IPS DF 6.9 (cell line): ENCODE data around the gene SLC48A1.

Source experiments
- DNase-seq: peaks from one replicate; pipeline ENCODE4 v3.0.0-alpha.2; 2013; ENCODE audit warnings: low read depth, low spot score
- H3K27ac ChIP-seq: one replicate; pipeline ENCODE4 v1.5.1; 2013; ENCODE audit warnings: low read length, control low read depth
- H3K27me3 ChIP-seq: 2 replicates; pipeline ENCODE4 v1.6.1; 2013; ENCODE audit warnings: mild to moderate bottlenecking, low read length; ENCODE audit not compliant: control insufficient read depth, insufficient read depth
- H3K36me3 ChIP-seq: 2 replicates; pipeline ENCODE4 v1.6.1; 2013; ENCODE audit warnings: low read length; ENCODE audit not compliant: control insufficient read depth, insufficient read depth
- H3K4me1 ChIP-seq: 2 replicates; pipeline ENCODE4 v1.6.1; 2013; ENCODE audit warnings: low read length; ENCODE audit not compliant: control insufficient read depth, insufficient read depth
- H3K4me3 ChIP-seq: 2 replicates; pipeline ENCODE4 v1.5.1; 2013; ENCODE audit warnings: mild to moderate bottlenecking, low read length
- H3K9me3 ChIP-seq: 2 replicates; pipeline ENCODE4 v1.6.1; 2013; ENCODE audit warnings: low read length, inconsistent platforms; ENCODE audit not compliant: control insufficient read depth, insufficient read depth
- WGBS: extraction: QIAGEN DNeasy Blood & Tissue Kit; methylation state at CpG from one replicate; pipeline ENCODE4 v1.1.7; 2013; ENCODE audit warnings: mixed read lengths, missing lambda C conversion rate; ENCODE audit not compliant: insufficient read length, insufficient coverage; 5-methylcytosine and 5-hydroxymethylcytosine counted together

The SLC48A1 gene

DNA sequence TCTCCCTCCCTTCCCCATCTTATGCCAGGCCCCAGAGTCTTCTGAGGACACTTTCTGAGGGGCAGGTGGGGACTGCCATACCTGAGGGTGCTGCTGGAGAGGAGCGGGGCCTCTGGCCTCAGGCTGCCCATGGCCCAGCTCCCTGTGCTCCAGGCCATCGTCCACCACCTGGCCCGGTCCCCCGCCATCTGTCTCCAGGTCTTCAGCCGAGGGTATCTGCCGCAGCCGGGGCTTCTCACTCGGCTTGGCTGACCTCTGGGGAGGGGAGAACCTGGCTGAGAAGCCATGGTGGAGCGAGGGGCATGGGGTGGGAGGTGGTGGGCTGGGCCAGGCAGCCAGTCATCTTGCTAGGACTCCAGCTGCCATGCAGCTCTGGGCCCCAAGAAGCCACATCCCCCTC, 21.6 kb downstream of the SLC48A1 start:
- WGBS: no CpG with 5 or more reads among the region's 9 CpGs
- no peaks in the 10 kb centered on the region for H3K9me3 ChIP-seq
- H3K36me3 ChIP-seq: peaks cover 47% of the 10 kb centered on the region
- H3K27me3 ChIP-seq: no peaks in the 10 kb centered on the region
- H3K4me3 ChIP-seq: no peak overlapping the region
- no peak overlapping the region for H3K27ac ChIP-seq
- 0 out of 2 replicates have a peak, but pooled peaks cover 2% of the 10 kb centered on the region for H3K4me1 ChIP-seq
- DNase-seq: no peak

DNA sequence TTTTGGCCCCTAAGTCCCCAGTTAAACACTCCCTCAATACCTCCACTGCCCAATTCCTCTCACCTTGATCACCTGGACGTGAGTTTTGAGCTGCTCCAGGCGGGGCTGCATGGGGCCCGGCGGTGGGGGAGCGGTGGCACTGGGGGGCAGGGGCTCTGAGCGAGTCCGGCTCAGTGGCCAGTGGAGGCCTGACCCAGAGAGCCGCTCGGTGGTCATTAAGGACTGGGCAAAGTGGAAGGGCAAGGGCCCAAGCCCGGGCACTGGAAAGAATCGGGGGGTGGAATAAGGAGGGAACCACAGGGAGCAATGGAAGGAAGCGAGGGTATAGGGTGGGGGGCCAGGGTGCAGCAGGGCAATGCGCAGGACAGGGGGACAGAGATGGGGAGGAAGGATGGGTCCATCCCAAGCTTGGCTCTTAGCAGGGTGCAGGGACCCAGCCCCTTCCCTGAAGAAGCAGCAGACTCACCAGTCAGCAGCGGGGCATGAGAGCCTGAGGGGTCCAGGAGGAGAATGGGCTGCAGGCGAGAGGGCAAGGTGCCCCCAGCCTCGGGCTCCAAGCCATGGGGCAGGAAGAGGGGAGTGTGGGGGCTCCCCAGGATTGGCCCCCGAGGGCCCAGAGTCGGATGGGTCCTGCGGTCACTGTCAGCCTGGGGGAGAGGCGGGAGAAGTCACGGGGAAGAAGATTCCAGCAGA, 22.2 kb downstream of the SLC48A1 start:
- no CpG with 5 or more reads among the region's 21 CpGs for WGBS
- Histone ChIP-seq H3K27ac (no peak overlapping the region), H3K9me3 (no peaks in the 10 kb centered on the region), H3K36me3 (peaks cover 43% of the 10 kb centered on the region), H3K27me3 (no peaks in the 10 kb centered on the region), H3K4me3 (no peak overlapping the region), H3K4me1 (0 out of 2 replicates have a peak, but pooled peaks cover 2% of the 10 kb centered on the region)
- DNase-seq: no peak

DNA sequence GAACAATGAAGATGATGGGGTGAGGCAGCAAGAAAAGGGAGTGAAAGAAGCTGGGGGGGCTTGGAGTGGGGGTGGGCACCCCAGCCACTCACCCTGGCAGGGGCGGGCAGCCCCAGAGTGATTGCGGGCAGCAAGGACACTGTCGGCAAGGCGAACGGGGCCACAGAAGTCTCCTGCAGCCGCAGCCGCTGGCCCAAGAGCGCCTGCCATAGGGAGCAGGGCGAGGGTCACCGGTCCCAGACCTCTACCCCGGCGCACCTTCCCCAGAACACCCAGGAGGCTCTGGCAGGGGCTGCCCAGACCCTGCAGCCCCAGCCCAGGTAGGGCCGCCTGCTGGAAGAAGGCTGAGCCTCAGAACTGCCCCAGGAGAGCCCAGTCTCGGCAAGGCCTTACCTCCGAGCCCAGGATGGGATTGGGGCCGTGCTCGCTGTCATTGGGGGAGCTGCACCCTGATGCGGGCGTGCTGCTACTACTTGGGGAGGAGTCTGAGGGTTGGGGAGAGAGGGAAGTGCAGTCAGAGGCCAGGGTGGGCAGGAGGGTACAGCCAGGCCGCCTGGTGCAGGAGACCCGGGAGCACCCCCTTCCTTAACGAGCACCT, 22.9 kb downstream of the SLC48A1 start:
- WGBS: no CpG with 5 or more reads among the region's 22 CpGs
- 0 out of 2 replicates have a peak, but pooled peaks cover 2% of the 10 kb centered on the region for H3K4me1 ChIP-seq
- no peak for DNase-seq
- no peak overlapping the region for H3K4me3 ChIP-seq
- H3K9me3 ChIP-seq: no peaks in the 10 kb centered on the region
- no peak overlapping the region for H3K27ac ChIP-seq
- no peaks in the 10 kb centered on the region for H3K27me3 ChIP-seq
- H3K36me3 ChIP-seq: peaks cover 41% of the 10 kb centered on the region

DNA sequence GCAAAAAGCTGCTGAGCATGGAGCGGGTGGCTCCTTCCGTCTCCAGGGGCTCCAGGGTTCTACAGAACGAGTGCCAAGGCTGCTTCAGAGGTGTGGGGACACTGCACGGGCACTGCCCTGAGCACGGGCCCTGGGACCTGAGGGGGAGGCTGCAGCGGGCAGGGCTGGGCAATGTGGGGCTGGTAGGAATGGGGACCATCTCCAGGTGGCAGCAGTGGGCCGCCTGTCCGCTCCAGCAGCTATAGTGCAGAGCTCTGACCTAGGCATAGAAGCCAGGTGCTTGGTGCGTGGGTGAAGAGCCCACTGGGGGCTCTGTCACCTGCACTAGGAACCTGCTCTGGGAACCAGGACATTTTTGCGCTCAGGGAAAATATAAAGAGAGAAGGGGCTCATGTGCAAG, 24.4 kb downstream of the SLC48A1 start:
- H3K27ac ChIP-seq: no peak overlapping the region
- WGBS: no CpG with 5 or more reads among the region's 10 CpGs
- no peak for DNase-seq
- H3K4me3 ChIP-seq: no peak overlapping the region
- H3K27me3 ChIP-seq: no peaks in the 10 kb centered on the region
- no peaks in the 10 kb centered on the region for H3K9me3 ChIP-seq
- peaks cover 32% of the 10 kb centered on the region for H3K36me3 ChIP-seq
- H3K4me1 ChIP-seq: 0 out of 2 replicates have a peak, but pooled peaks cover 4% of the 10 kb centered on the region

DNA sequence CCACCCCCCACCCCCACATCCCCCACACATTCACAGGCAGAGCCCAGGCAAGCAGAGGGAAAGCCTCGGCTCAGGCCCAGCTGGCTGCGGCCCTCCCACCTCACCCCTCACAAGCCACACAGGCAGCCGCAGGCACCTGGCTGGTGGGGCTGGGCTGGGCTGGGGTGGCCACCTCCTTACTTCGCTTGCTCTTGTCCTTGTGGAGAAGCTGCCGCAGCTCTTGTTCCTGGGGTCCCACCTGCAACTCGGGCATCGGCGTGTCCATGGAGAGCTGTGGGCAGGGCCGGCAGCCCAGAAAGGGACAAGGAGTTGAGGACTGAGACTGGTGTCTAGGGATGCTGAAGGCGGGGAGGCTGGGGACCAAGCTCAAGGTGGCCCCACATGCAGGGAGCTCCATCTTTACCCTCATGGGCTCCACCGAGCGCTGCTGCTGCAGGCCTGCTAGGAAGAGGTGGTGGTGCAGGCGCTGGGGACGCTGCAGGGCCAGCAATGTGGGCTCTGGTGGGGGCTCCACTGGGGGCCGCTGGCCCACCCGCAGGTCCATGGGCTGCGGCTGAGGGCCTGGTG, 25.4 kb downstream of the SLC48A1 start:
- DNase-seq: no peak
- Histone ChIP-seq H3K36me3 (peaks cover 26% of the 10 kb centered on the region), H3K4me1 (0 out of 2 replicates have a peak, but pooled peaks cover 4% of the 10 kb centered on the region), H3K27ac (no peak overlapping the region), H3K4me3 (no peak overlapping the region), H3K27me3 (no peaks in the 10 kb centered on the region), H3K9me3 (no peaks in the 10 kb centered on the region)
- no CpG with 5 or more reads among the region's 17 CpGs for WGBS

DNA sequence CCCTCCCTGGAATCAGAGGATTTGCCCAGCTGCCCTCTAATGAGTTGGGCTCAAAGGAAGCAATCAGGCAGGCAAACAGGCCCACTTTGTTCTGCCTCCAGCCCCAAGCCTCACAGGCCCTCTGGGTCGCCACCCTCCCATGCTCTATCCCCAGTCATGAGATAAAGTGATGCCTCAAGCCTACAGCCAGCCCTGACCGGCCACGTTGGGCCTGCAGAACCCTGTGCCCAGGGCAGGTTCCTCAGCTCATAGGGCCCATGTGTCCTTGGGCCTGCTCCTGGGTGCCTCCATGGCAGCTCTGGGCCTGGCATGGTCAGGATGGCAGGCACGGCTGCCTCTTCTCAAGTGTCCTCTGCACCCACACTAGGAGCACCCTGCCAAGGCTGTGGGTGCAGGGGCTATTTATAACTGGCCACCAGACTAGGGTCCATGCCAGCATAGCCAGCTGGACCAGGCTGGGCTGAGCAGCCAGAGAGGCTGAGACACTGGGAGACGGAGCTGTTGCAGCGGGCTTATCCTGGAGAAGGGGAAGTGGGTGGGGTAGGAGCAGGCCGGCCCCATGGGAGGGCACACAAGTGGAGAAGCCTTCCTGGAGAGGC, 26.4 kb downstream of the SLC48A1 start:
- Histone ChIP-seq H3K9me3 (no peaks in the 10 kb centered on the region), H3K27me3 (no peaks in the 10 kb centered on the region), H3K4me3 (no peak overlapping the region), H3K27ac (no peak overlapping the region), H3K4me1 (0 out of 2 replicates have a peak, but pooled peaks cover 4% of the 10 kb centered on the region), H3K36me3 (peaks cover 20% of the 10 kb centered on the region)
- WGBS: no CpG with 5 or more reads among the region's 7 CpGs
- DNase-seq: no peak

DNA sequence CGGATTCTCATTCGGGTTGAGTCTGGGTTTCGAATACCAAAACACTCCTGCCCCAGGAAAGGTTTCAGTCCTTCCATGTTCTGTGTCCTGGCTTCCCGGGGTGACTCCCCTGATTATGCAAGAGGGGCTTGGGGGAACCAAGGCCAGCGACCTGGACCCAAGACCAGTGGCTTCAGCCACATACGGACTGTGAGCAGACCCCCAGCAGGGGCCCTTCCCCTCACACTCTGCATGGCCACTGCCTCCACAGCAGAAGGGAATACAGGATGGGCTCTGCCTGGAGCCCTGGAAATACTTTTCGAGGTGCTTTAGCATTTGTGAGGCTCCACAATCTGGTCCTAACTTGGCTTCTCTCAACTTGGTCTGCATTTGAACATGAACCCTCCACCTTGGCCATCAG, 27.5 kb downstream of the SLC48A1 start:
- Histone ChIP-seq H3K27me3 (no peaks in the 10 kb centered on the region), H3K9me3 (no peaks in the 10 kb centered on the region), H3K36me3 (peaks cover 12% of the 10 kb centered on the region), H3K27ac (no peak overlapping the region), H3K4me1 (0 out of 2 replicates have a peak, but pooled peaks cover 4% of the 10 kb centered on the region), H3K4me3 (no peak overlapping the region)
- DNase-seq: no peak
- WGBS: no CpG with 5 or more reads among the region's 7 CpGs

DNA sequence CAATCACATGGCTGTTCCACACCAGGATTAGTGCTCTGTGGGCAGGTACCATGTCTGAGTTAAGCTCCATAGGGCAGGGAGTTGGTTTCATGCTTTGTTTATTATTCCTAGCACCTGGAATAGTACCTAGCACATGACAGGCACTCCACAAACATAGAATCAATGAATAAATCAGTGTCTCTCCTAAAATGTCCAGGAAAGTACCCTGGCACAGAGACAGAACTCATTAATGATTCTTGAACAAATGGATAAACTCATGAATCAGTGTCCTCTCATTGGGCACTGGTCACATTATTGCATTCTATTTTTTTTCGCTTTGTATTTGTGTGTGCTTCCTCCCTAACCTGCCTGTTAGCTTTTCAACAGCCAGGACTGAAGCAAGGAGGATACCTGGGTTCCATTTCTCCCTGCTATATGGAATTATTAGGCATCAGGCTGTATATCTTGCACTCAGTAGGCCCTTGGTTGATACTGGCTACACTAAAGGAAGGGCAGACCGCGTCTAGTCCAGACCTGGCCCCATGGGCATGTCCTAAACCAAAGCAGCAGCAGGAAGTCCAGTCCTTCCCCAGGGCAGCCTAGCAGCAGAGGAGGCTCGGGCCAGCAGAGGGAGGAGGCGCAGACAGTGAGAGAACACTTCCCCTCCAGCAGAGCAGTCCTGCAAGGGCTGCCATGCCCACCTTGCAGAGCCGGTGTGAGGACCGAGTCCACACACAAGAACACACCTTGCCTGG, 28.3 kb downstream of the SLC48A1 start:
- Histone ChIP-seq H3K36me3 (peaks cover 8% of the 10 kb centered on the region; the same call in 1 of the 2 replicates), H3K27ac (no peak overlapping the region), H3K27me3 (no peaks in the 10 kb centered on the region), H3K9me3 (no peaks in the 10 kb centered on the region), H3K4me1 (0 out of 2 replicates have a peak, but pooled peaks cover 4% of the 10 kb centered on the region), H3K4me3 (no peak overlapping the region)
- no CpG with 5 or more reads among the region's 7 CpGs for WGBS
- DNase-seq: no peak

DNA sequence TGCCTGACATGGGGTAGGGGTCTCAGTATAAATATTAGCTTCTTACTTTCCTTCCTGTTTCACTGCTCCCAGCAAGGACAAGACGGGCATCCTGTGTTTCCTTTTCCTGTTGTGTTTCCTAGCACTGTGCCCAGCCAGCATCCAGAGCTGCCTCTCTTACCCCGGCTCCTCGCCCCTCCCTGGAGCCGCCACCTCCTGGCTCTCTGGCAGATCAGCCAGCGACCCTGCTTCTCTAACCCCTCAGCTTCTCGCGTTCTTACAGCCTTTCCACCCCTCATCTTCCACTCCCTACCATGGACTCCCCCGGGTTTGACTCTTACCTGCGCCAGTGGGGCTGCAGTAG, 28.8 kb downstream of the SLC48A1 start:
- Histone ChIP-seq H3K9me3 (no peaks in the 10 kb centered on the region), H3K36me3 (peaks cover 5% of the 10 kb centered on the region; the same call in 1 of the 2 replicates), H3K27ac (no peak overlapping the region), H3K4me1 (0 out of 2 replicates have a peak, but pooled peaks cover 4% of the 10 kb centered on the region), H3K27me3 (no peaks in the 10 kb centered on the region), H3K4me3 (no peak overlapping the region)
- WGBS: no CpG with 5 or more reads among the region's 9 CpGs
- no peak for DNase-seq

DNA sequence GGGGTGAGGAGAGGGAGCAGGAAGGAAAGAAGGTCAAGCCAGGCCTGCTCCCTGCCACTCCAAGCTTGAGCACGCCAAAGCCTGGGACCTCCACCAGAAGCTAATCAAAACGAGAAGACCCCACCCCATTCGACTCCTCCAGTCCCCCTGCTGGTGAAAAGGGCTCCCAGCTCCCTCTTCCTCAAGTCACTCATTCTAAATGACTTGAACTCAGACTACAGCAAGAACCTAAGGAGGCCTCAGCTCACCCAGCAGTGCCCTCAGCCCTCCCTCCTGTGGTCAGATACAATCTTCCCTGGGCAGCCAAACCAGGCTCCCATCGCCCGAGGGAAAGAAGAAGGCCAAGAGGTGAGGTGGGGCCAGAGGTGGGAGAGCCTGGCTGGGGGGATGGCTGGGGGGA, 29.3 kb downstream of the SLC48A1 start:
- Histone ChIP-seq H3K4me1 (0 out of 2 replicates have a peak, but pooled peaks cover 3% of the 10 kb centered on the region), H3K27ac (no peak overlapping the region), H3K27me3 (no peaks in the 10 kb centered on the region), H3K4me3 (no peak overlapping the region), H3K36me3 (peaks cover 1% of the 10 kb centered on the region; the same call in 1 of the 2 replicates), H3K9me3 (no peaks in the 10 kb centered on the region)
- no CpG with 5 or more reads among the region's 5 CpGs for WGBS
- no peak for DNase-seq
